ENCODE measurements around the gene CEP68.

The CEP68 gene

GRCh38 chr2:65073879-65074565, 17.8 kb downstream of the CEP68 start:
- TF ChIP-seq GATA3 (IDR thresholded peaks at IDR 0.05; ENCODE audit: low read depth, low read length) (no peak), GATA2 (IDR thresholded peaks at IDR 0.05; ENCODE audit: low read depth, low read length) (no peak)

GRCh38 chr2:65075176-65075575, 19.0 kb downstream of the CEP68 start:
- TF ChIP-seq GATA3 (IDR thresholded peaks at IDR 0.05; ENCODE audit: low read depth, low read length) (no peak), GATA2 (IDR thresholded peaks at IDR 0.05; ENCODE audit: low read depth, low read length) (no peak)

GRCh38 chr2:65075605-65076344, 19.6 kb downstream of the CEP68 start:
- TF ChIP-seq GATA2 (IDR thresholded peaks at IDR 0.05; ENCODE audit: low read depth, low read length), result no peak
- TF ChIP-seq GATA3 (IDR thresholded peaks at IDR 0.05; ENCODE audit: low read depth, low read length), result no peak

GRCh38 chr2:65076345-65076710, 20.1 kb downstream of the CEP68 start:
- TF ChIP-seq GATA3 (IDR thresholded peaks at IDR 0.05; ENCODE audit: low read depth, low read length) (no peak), GATA2 (IDR thresholded peaks at IDR 0.05; ENCODE audit: low read depth, low read length) (no peak)

- no peak for TF ChIP-seq GATA3 (IDR thresholded peaks at IDR 0.05; ENCODE audit: low read depth, low read length)
- TF ChIP-seq GATA2 (IDR thresholded peaks at IDR 0.05; ENCODE audit: low read depth, low read length), result no peak
Measured at GRCh38 chr2:65077898-65078297, 21.7 kb downstream of the CEP68 start.

- no peak for TF ChIP-seq GATA3 (IDR thresholded peaks at IDR 0.05; ENCODE audit: low read depth, low read length)
- TF ChIP-seq GATA2 (IDR thresholded peaks at IDR 0.05; ENCODE audit: low read depth, low read length), result no peak
Measured at GRCh38 chr2:65079017-65079416, 22.8 kb downstream of the CEP68 start.

GRCh38 chr2:65081232-65081685, 25.0 kb downstream of the CEP68 start:
- no peak for TF ChIP-seq GATA3 (IDR thresholded peaks at IDR 0.05; ENCODE audit: low read depth, low read length)
- TF ChIP-seq GATA2 (IDR thresholded peaks at IDR 0.05; ENCODE audit: low read depth, low read length), result no peak

GRCh38 chr2:65085148-65085547, 28.9 kb downstream of the CEP68 start:
- TF ChIP-seq GATA3 (IDR thresholded peaks at IDR 0.05; ENCODE audit: low read depth, low read length), result no peak

- TF ChIP-seq GATA3 (IDR thresholded peaks at IDR 0.05; ENCODE audit: low read depth, low read length), result no peak
- TF ChIP-seq GATA2 (IDR thresholded peaks at IDR 0.05; ENCODE audit: low read depth, low read length), result no peak
Measured at GRCh38 chr2:65092791-65093190, 36.6 kb downstream of the CEP68 start.

GRCh38 chr2:65093211-65093610, 37.0 kb downstream of the CEP68 start:
- no peak for TF ChIP-seq GATA2 (IDR thresholded peaks at IDR 0.05; ENCODE audit: low read depth, low read length)

- TF ChIP-seq GATA3 (IDR thresholded peaks at IDR 0.05; ENCODE audit: low read depth, low read length), result no peak
- no peak for TF ChIP-seq GATA2 (IDR thresholded peaks at IDR 0.05; ENCODE audit: low read depth, low read length)
Measured at GRCh38 chr2:65096948-65097347, 40.7 kb downstream of the CEP68 start.

GRCh38 chr2:65097844-65098243, 41.6 kb downstream of the CEP68 start:
- TF ChIP-seq GATA2 (IDR thresholded peaks at IDR 0.05; ENCODE audit: low read depth, low read length), result no peak
- TF ChIP-seq GATA3 (IDR thresholded peaks at IDR 0.05; ENCODE audit: low read depth, low read length), result no peak

- no peak for TF ChIP-seq GATA2 (IDR thresholded peaks at IDR 0.05; ENCODE audit: low read depth, low read length)
- no peak for TF ChIP-seq GATA3 (IDR thresholded peaks at IDR 0.05; ENCODE audit: low read depth, low read length)
Measured at GRCh38 chr2:65098741-65099140, 42.5 kb downstream of the CEP68 start.

- TF ChIP-seq GATA2 (IDR thresholded peaks at IDR 0.05; ENCODE audit: low read depth, low read length) (no peak), GATA3 (IDR thresholded peaks at IDR 0.05; ENCODE audit: low read depth, low read length) (no peak)
Measured at GRCh38 chr2:65101071-65101470, 44.9 kb downstream of the CEP68 start.

- no peak for TF ChIP-seq GATA3 (IDR thresholded peaks at IDR 0.05; ENCODE audit: low read depth, low read length)
- TF ChIP-seq GATA2 (IDR thresholded peaks at IDR 0.05; ENCODE audit: low read depth, low read length), result no peak
Measured at GRCh38 chr2:65103013-65103715, 46.9 kb downstream of the CEP68 start.
